Gastroesophageal sphincter (tissue), 4 donors: ENCODE measurements around the gene HCAR2. TPM values are rescaled to one million over a fixed set of nuclear protein-coding genes. Genes with fewer than 3 reads are reported as not detected.
"Not testable (repeated sequence)": the region's sequence is repeated elsewhere in the genome, so short reads cannot be mapped to it uniquely, and the experiment has no call there.

Experiments used
- ATAC-seq: fragments of 150-250 bp; one replicate; pipeline ENCODE4 v1.9.1; 2016; ENCODE audit warnings: mild to moderate bottlenecking, moderate library complexity
- H3K27ac ChIP-seq, 4 donors: fragments of 200-600 bp; sonication (generic) in 3 of 4; 1 replicate in 3 of 4; 2 replicates in 1 of 4; pipeline ENCODE4 v1.5.1; 2016 to 2019
- H3K27me3 ChIP-seq: fragments of 200-600 bp; sonication (generic); one replicate; pipeline ENCODE4 v1.5.1; 2019
- H3K36me3 ChIP-seq, 2 donors: fragments of 200-600 bp; sonication (generic); one replicate each; pipeline ENCODE4 v1.5.1; 2019; ENCODE audit warnings: control low read depth in 1 of 2
- H3K4me1 ChIP-seq, 3 donors: fragments of 200-600 bp; sonication (generic); 1 replicate in 2 of 3; 2 replicates in 1 of 3; pipeline ENCODE4 v1.5.1; 2016 to 2019; ENCODE audit warnings: control low read depth in 2 of 3
- H3K4me3 ChIP-seq, 2 donors: fragments of 200-600 bp; sonication (generic); one replicate each; pipeline ENCODE4 v1.5.1; 2019; ENCODE audit warnings: mild to moderate bottlenecking in 1 of 2, moderate library complexity in 1 of 2
- H3K9me3 ChIP-seq, 3 donors: fragments of 200-600 bp; sonication (generic); one replicate each; pipeline ENCODE4 v1.5.1; 2017 to 2019; ENCODE audit warnings: control low read depth in 2 of 3
- EP300 ChIP-seq: sonication (generic); formaldehyde crosslinking; IDR thresholded peaks from one replicate; pipeline ENCODE4 v1.6.1; 2017; ENCODE audit warnings: antibody characterized with exemption, mild to moderate bottlenecking
- POLR2A ChIP-seq, 2 donors: fragments of 450-650 bp; IDR thresholded peaks; one replicate each; pipeline ENCODE4 v1.6.1; 2017; ENCODE audit warnings: antibody characterized with exemption in 2 of 2, mild to moderate bottlenecking in 2 of 2, moderate library complexity in 1 of 2
- POLR2AphosphoS5 ChIP-seq: sonication (generic); formaldehyde crosslinking; IDR thresholded peaks from one replicate; pipeline ENCODE4 v1.6.1; 2017; ENCODE audit warnings: antibody characterized with exemption
- WGBS, 2 donors: methylation state at CpG; one replicate each; pipeline ENCODE4 v1.1.5; 2018; ENCODE audit warnings: low coverage in 1 of 2; 5-methylcytosine and 5-hydroxymethylcytosine counted together
- total RNA-seq, 4 donors: library from RNA; depleted of rRNA; stranded (reverse); fragments of >200 nt; gene quantifications; one replicate each; pipeline ENCODE4 v1.1.0, GENCODE V29; 2016
- TF ChIP-seq, protein P1 (sequence below), 4 experiments: fragments of 200-600 bp in 2 of 4; fragments of 450-650 bp in 2 of 4; sonication (generic) in 1 of 4; IDR thresholded peaks; one replicate each; pipeline ENCODE4 v1.5.1; 2017 to 2019; ENCODE audit warnings: antibody characterized with exemption in 4 of 4, mild to moderate bottlenecking in 2 of 4, moderate library complexity in 2 of 4

Gene HCAR2
- total RNA-seq, 4 donors from 2014 or later = 0.54 to 3.4 TPM; not detected in 2

DNA sequence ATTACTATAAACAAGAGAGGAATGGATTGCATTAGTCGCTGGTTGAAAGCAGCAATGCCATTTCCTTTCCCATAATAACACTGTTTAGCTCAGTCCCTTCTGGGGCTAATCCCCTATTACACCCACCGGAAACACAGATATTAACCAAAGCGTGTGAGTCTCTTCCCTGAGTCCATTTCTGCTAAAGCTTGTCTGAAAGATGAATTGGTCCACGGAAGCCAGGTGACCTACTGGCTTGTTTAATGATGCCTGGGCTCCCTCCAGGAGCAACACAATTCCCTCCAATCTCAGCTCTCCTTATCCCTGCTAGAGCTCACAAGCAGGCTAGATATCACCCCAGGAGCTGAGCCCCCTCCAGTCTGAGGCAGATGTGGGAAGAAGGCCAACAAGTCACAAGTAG lies 1.7 kb downstream of the HCAR2 start:
- not testable (repeated sequence) for H3K9me3 ChIP-seq, H3K4me1 ChIP-seq, ATAC-seq, H3K4me3 ChIP-seq, H3K27ac ChIP-seq, H3K27me3 ChIP-seq, H3K36me3 ChIP-seq
- 0 to 14% methylated on average over 2 to 3 of the region's 4 CpGs for WGBS, 2 donors

DNA sequence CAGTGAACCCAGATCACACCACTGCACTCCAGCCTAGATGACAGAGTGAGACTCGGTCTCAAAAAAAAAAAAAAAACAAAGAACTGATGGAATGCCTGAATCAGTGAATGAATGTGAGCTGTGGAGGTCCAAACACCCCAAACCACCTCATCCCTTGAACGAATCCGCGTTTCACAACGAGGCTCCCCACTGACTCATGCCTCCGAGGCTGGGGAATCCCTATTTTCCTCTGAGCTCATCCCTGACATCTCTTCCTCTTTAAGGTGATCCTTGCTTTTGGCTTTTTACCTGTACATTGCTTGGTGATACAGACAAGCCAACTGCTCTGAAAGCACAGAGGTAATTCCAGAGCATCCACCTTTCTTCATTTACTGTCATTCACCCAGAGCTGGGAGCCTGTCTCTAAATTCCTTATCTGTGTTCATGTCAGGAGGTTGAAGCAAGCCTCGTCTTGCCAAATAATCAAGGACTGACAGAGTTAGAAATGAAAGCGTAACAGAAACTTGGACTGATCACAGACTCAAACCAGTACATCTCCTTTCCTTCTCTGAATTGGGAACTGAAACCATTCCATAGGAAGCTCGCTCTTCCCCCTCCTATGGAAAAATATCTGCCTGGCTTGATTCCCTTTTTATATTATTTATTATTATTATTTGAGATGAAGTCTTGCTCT lies 3.0 kb downstream of the HCAR2 start:
- not testable (repeated sequence) for H3K27me3 ChIP-seq, H3K4me3 ChIP-seq, H3K36me3 ChIP-seq, ATAC-seq, H3K9me3 ChIP-seq, H3K4me1 ChIP-seq, H3K27ac ChIP-seq
- no CpG with 5 or more reads among the region's 9 CpGs for WGBS, 2 donors

- not testable (repeated sequence) for H3K4me1 ChIP-seq, H3K36me3 ChIP-seq, H3K27ac ChIP-seq, H3K27me3 ChIP-seq, ATAC-seq, H3K4me3 ChIP-seq, H3K9me3 ChIP-seq
- WGBS, 2 donors = 75% methylated on average over 2 of the region's 2 CpGs; no CpG with 5 or more reads in 1 of the 2 donors
Measured at GRCh38 chr12:122696922-122697321, 6.2 kb downstream of the HCAR2 start.

DNA sequence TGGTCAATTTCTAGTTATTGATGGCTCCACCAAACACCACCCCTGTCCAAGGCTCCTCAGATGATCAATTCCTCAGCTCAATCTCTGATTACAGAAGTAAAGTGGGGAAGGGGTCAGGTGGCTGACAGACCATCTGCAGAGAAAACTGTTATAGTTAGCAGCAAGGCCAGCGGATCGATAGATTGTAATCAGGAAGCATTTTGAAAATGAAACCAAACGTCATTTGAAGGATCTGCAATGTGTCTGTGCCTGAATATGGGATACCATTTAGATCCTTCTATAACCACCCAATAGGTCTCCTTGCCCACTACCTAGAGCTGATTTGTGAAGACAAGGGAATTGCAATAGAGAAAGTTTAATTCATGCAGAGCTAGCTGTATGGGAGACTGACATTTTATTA lies 11.6 kb downstream of the HCAR2 start:
- TF ChIP-seq POLR2A (IDR thresholded peaks at IDR 0.05) = no peak
- TF ChIP-seq EP300 = no peak
- TF ChIP-seq, protein P1, sequence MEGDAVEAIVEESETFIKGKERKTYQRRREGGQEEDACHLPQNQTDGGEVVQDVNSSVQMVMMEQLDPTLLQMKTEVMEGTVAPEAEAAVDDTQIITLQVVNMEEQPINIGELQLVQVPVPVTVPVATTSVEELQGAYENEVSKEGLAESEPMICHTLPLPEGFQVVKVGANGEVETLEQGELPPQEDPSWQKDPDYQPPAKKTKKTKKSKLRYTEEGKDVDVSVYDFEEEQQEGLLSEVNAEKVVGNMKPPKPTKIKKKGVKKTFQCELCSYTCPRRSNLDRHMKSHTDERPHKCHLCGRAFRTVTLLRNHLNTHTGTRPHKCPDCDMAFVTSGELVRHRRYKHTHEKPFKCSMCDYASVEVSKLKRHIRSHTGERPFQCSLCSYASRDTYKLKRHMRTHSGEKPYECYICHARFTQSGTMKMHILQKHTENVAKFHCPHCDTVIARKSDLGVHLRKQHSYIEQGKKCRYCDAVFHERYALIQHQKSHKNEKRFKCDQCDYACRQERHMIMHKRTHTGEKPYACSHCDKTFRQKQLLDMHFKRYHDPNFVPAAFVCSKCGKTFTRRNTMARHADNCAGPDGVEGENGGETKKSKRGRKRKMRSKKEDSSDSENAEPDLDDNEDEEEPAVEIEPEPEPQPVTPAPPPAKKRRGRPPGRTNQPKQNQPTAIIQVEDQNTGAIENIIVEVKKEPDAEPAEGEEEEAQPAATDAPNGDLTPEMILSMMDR (IDR thresholded peaks at IDR 0.05) = no peak
- no peak for TF ChIP-seq POLR2AphosphoS5
- Histone ChIP-seq H3K27ac (no peak overlapping the region), H3K4me1 (no peaks in the 10 kb centered on the region), H3K9me3 (no peaks in the 10 kb centered on the region), H3K27me3 (no peaks in the 10 kb centered on the region), H3K4me3 (no peak overlapping the region), H3K36me3 (no peaks in the 10 kb centered on the region)
- no peak for ATAC-seq
- WGBS, 2 donors = 72 to 94% methylated on average over 3 of the region's 3 CpGs

DNA sequence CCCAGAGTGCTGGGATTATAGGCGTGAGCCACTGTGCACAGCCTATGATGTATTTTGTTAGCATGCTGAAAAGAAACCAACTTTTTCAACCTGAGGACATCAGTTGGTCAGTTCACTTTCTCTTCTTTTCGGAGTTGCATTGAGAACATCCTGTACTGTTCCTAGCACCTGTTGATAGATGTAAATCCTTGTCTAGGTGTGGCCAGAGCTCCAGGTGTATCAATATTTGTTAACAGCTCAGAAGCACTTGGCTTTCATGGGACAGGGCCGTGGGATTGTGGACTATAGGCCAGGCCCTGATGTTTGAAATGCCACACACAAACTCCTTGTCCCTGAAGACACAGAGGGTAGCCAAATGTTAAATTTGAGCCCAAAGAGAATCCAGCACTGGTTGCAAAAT lies 14.9 kb downstream of the HCAR2 start:
- Histone ChIP-seq H3K9me3 (no peaks in the 10 kb centered on the region), H3K4me3 (no peak overlapping the region), H3K27me3 (no peaks in the 10 kb centered on the region), H3K36me3 (no peaks in the 10 kb centered on the region), H3K27ac (no peak overlapping the region), H3K4me1 (no peaks in the 10 kb centered on the region)
- WGBS, 2 donors = 83% methylated on average over 2 of the region's 3 CpGs; no CpG with 5 or more reads in 1 of the 2 donors
- no peak for ATAC-seq
- TF ChIP-seq, protein P1 (IDR thresholded peaks at IDR 0.05) = no peak
- TF ChIP-seq POLR2A (IDR thresholded peaks at IDR 0.05) (no peak), POLR2AphosphoS5 (no peak), EP300 (no peak)

GRCh38 chr12:122687086-122687485 lies 16.1 kb downstream of the HCAR2 start:
- WGBS, 2 donors = 34 to 60% methylated on average over 1 to 4 of the region's 5 CpGs
- Histone ChIP-seq H3K27me3 (no peaks in the 10 kb centered on the region), H3K36me3 (no peaks in the 10 kb centered on the region), H3K4me3 (no peak overlapping the region), H3K27ac (no peak overlapping the region), H3K4me1 (no peaks in the 10 kb centered on the region), H3K9me3 (no peaks in the 10 kb centered on the region)
- TF ChIP-seq POLR2AphosphoS5 = no peak
- TF ChIP-seq, protein P1 (IDR thresholded peaks at IDR 0.05) = no peak
- no peak for TF ChIP-seq POLR2A (IDR thresholded peaks at IDR 0.05)
- TF ChIP-seq EP300 = no peak
- no peak for ATAC-seq
